H9 (cell line): Measurements from ENCODE around the gene NYAP2. TPM values are rescaled to one million over a fixed set of nuclear protein-coding genes. Genes with fewer than 3 reads are reported as not detected.

Experiments used
- DNase-seq: peaks from one replicate; pipeline ENCODE4 v3.0.0-alpha.2; 2017
- H2AFZ ChIP-seq: one replicate; pipeline ENCODE4 v1.6.1; 2013; ENCODE audit warnings: mild to moderate bottlenecking, low read length, control low read depth, moderate library complexity
- H2AK5ac ChIP-seq: 2 replicates; pipeline ENCODE4 v1.6.1; 2013; ENCODE audit warnings: low read length, control low read depth, mixed read lengths; ENCODE audit not compliant: insufficient read length
- H2BK120ac ChIP-seq: one replicate; pipeline ENCODE4 v1.6.1; 2013; ENCODE audit warnings: low read depth, mild to moderate bottlenecking, low read length, control low read depth, inconsistent platforms; ENCODE audit not compliant: poor library complexity, severe bottlenecking
- H2BK12ac ChIP-seq: 2 replicates; pipeline ENCODE4 v1.6.1; 2013; ENCODE audit warnings: low read length, control low read depth, mixed read lengths, low read depth; ENCODE audit not compliant: insufficient read length
- H2BK15ac ChIP-seq: 2 replicates; pipeline ENCODE4 v1.6.1; 2013; ENCODE audit warnings: low read depth, low read length, control low read depth
- H2BK20ac ChIP-seq: one replicate; pipeline ENCODE4 v1.6.1; 2013; ENCODE audit warnings: low read depth, mild to moderate bottlenecking, low read length, control low read depth, inconsistent platforms; ENCODE audit not compliant: poor library complexity, severe bottlenecking
- H2BK5ac ChIP-seq: 2 replicates; pipeline ENCODE4 v1.6.1; 2013; ENCODE audit warnings: low read length, control low read depth, mixed read lengths; ENCODE audit not compliant: insufficient read length
- H3K14ac ChIP-seq: 2 replicates; pipeline ENCODE4 v1.6.1; 2013; ENCODE audit warnings: low read length, control low read depth; ENCODE audit not compliant: insufficient read depth
- H3K18ac ChIP-seq: 2 replicates; pipeline ENCODE4 v1.6.1; 2013; ENCODE audit warnings: low read depth, mild to moderate bottlenecking, mixed read lengths, low read length, control low read depth; ENCODE audit not compliant: insufficient read length
- H3K23ac ChIP-seq: 2 replicates; pipeline ENCODE4 v1.6.1; 2013; ENCODE audit warnings: low read length, control low read depth, mixed read lengths, low read depth; ENCODE audit not compliant: insufficient read length
- H3K23me2 ChIP-seq: 2 replicates; pipeline ENCODE4 v1.6.1; 2013; ENCODE audit warnings: low read depth, mild to moderate bottlenecking, mixed read lengths, low read length, control low read depth; ENCODE audit not compliant: insufficient read length, poor library complexity, severe bottlenecking
- H3K27ac ChIP-seq: 2 replicates; pipeline ENCODE4 v1.5.1; 2013; ENCODE audit warnings: low read length, control low read depth, mixed read lengths, low read depth; ENCODE audit not compliant: insufficient read length
- H3K27me3 ChIP-seq: 2 replicates; pipeline ENCODE4 v1.6.1; 2013; ENCODE audit warnings: low read length, control low read depth, inconsistent platforms; ENCODE audit not compliant: insufficient read depth
- H3K4ac ChIP-seq: 2 replicates; pipeline ENCODE4 v1.6.1; 2013; ENCODE audit warnings: low read depth, mild to moderate bottlenecking, control low read depth, inconsistent platforms, low read length, moderate library complexity
- H3K4me1 ChIP-seq: 2 replicates; pipeline ENCODE4 v1.6.1; 2013; ENCODE audit warnings: low read length, control low read depth, inconsistent platforms; ENCODE audit not compliant: insufficient read depth
- H3K4me2 ChIP-seq: 2 replicates; pipeline ENCODE4 v1.6.1; 2013; ENCODE audit warnings: low read length, control low read depth, mixed read lengths; ENCODE audit not compliant: insufficient read length, insufficient read depth
- H3K56ac ChIP-seq: 2 replicates; pipeline ENCODE4 v1.6.1; 2013; ENCODE audit warnings: low read depth, mild to moderate bottlenecking, mixed read lengths, low read length, control low read depth; ENCODE audit not compliant: insufficient read length
- H3K79me1 ChIP-seq: 2 replicates; pipeline ENCODE4 v1.6.1; 2013; ENCODE audit warnings: low read depth, mild to moderate bottlenecking, moderate library complexity, low read length, control low read depth, inconsistent platforms; ENCODE audit not compliant: insufficient read depth, poor library complexity, severe bottlenecking
- H3K79me2 ChIP-seq: 2 replicates; pipeline ENCODE4 v1.6.1; 2013; ENCODE audit warnings: low read length, control low read depth, inconsistent platforms; ENCODE audit not compliant: insufficient read depth
- H3K9ac ChIP-seq: 2 replicates; pipeline ENCODE4 v1.6.1; 2013; ENCODE audit warnings: low read length, control low read depth, mixed read lengths; ENCODE audit not compliant: insufficient read length; ENCODE audit errors: extremely low read depth
- H3K9me3 ChIP-seq: one replicate; pipeline ENCODE4 v1.6.1; 2013; ENCODE audit warnings: low read depth, low read length, inconsistent platforms; ENCODE audit not compliant: control insufficient read depth
- H3T11ph ChIP-seq: one replicate; pipeline ENCODE4 v1.6.1; 2013; ENCODE audit warnings: mild to moderate bottlenecking, low read length, control low read depth, inconsistent platforms
- H4K20me1 ChIP-seq: one replicate; pipeline ENCODE4 v1.6.1; 2013; ENCODE audit not compliant: control insufficient read depth, insufficient read length, insufficient read depth
- H4K5ac ChIP-seq: 2 replicates; pipeline ENCODE4 v1.6.1; 2013; ENCODE audit warnings: low read depth, mild to moderate bottlenecking, mixed read lengths, low read length, control low read depth; ENCODE audit not compliant: insufficient read length
- H4K8ac ChIP-seq: replicated peaks from 2 replicates; pipeline ENCODE4 v1.6.1; 2013; ENCODE audit warnings: low read length, control low read depth, mixed read lengths, low read depth; ENCODE audit not compliant: insufficient read length
- H4K91ac ChIP-seq: 2 replicates; pipeline ENCODE4 v1.6.1; 2013; ENCODE audit warnings: low read depth, mild to moderate bottlenecking, moderate library complexity, mixed read lengths, low read length, control low read depth; ENCODE audit not compliant: insufficient read length
- H3K27ac Mint-ChIP-seq, 3 experiments: 2 replicates in 2 of 3; 3 replicates in 1 of 3; pipeline ENCODE4 v1.8.0; 2020 to 2021; ENCODE audit warnings: mixed read lengths in 3 of 3, mild to moderate bottlenecking in 1 of 3, moderate library complexity in 1 of 3
- H3K27me3 Mint-ChIP-seq: 2 replicates; pipeline ENCODE4 v1.8.0; 2021; ENCODE audit warnings: low read depth, mild to moderate bottlenecking, moderate library complexity, mixed read lengths
- H3K36me3 Mint-ChIP-seq, 3 experiments: 2 replicates in 2 of 3; 3 replicates in 1 of 3; pipeline ENCODE4 v1.8.0; 2020 to 2021; ENCODE audit warnings: low read depth in 3 of 3, mixed read lengths in 3 of 3; ENCODE audit not compliant: insufficient read depth in 1 of 3
- H3K4me1 Mint-ChIP-seq, 2 experiments: 2 replicates each; pipeline ENCODE4 v1.8.0; 2020; ENCODE audit warnings: mixed read lengths in 2 of 2
- H3K4me3 Mint-ChIP-seq, 2 experiments: 2 replicates in 1 of 2; 3 replicates in 1 of 2; pipeline ENCODE4 v1.8.0; 2020 to 2021; ENCODE audit warnings: mild to moderate bottlenecking in 2 of 2, mixed read lengths in 2 of 2, moderate library complexity in 1 of 2
- H3K9me3 Mint-ChIP-seq, 2 experiments: 2 replicates in 1 of 2; 3 replicates in 1 of 2; pipeline ENCODE4 v1.8.0; 2020; ENCODE audit warnings: mild to moderate bottlenecking in 2 of 2, mixed read lengths in 2 of 2, moderate library complexity in 1 of 2
- total RNA-seq: library from RNA; stranded (reverse); gene quantifications from 2 replicates; pipeline ENCODE4 v1.2.1, GENCODE V29; 2021
- TF ChIP-seq, protein P1 (sequence below): fragments of 200-600 bp; sonication (generic); conservative IDR thresholded peaks from 3 replicates; pipeline ENCODE4 v1.8.0; 2021; ENCODE audit warnings: antibody characterized with exemption, mild to moderate bottlenecking

The NYAP2 gene
- total RNA-seq, 1 experiment from 2014 or later, result not detected

DNA sequence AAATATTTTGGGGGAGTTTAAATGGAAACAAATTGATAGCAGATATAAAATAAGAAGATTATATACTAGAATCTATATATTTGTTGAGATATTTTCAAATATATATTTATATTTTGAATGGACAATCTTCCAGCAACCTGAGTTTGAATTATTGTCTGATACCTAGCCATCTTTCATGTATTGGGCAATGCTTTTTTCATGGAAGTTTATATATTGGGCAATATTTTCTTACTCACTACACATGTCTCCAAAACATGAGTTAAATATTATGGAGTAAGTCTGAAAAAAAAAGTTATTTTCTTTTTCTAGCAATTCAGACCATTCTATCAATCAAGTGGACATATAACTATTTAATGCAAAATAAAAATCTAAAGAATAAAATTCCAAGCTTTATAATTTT is 295.2 kb downstream of the NYAP2 start:
- Histone ChIP-seq H2BK20ac (no peak overlapping the region), H3K23me2 (no peaks in the 10 kb centered on the region), H4K20me1 (no peaks in the 10 kb centered on the region), H4K91ac (no peak overlapping the region), H3K56ac (no peak overlapping the region), H4K8ac (no peak overlapping the region), H3K4me1 (no peaks in the 10 kb centered on the region), H2BK120ac (no peak overlapping the region), H2BK5ac (no peak overlapping the region), H3K9ac (no peak overlapping the region), H2BK12ac (no peak overlapping the region), H3K14ac (no peak overlapping the region), H3K27ac (no peak overlapping the region), H3K79me2 (no peaks in the 10 kb centered on the region), H3T11ph (no peak overlapping the region), H3K9me3 (no peaks in the 10 kb centered on the region), H3K79me1 (no peaks in the 10 kb centered on the region), H2AFZ (no peak overlapping the region), H2AK5ac (no peak overlapping the region), H2BK15ac (no peak overlapping the region), H3K4me2 (no peak overlapping the region), H3K23ac (no peak overlapping the region), H3K27me3 (no peaks in the 10 kb centered on the region), H4K5ac (no peak overlapping the region), H3K18ac (no peak overlapping the region), H3K4ac (no peak overlapping the region)
- Mint-ChIP-seq H3K9me3 (no peaks in the 10 kb centered on the region), H3K27ac (no peak overlapping the region), H3K4me3 (no peak overlapping the region), H3K4me1 (no peaks in the 10 kb centered on the region), H3K27me3 (no peaks in the 10 kb centered on the region), H3K36me3 (no peaks in the 10 kb centered on the region)
- TF ChIP-seq, protein P1, sequence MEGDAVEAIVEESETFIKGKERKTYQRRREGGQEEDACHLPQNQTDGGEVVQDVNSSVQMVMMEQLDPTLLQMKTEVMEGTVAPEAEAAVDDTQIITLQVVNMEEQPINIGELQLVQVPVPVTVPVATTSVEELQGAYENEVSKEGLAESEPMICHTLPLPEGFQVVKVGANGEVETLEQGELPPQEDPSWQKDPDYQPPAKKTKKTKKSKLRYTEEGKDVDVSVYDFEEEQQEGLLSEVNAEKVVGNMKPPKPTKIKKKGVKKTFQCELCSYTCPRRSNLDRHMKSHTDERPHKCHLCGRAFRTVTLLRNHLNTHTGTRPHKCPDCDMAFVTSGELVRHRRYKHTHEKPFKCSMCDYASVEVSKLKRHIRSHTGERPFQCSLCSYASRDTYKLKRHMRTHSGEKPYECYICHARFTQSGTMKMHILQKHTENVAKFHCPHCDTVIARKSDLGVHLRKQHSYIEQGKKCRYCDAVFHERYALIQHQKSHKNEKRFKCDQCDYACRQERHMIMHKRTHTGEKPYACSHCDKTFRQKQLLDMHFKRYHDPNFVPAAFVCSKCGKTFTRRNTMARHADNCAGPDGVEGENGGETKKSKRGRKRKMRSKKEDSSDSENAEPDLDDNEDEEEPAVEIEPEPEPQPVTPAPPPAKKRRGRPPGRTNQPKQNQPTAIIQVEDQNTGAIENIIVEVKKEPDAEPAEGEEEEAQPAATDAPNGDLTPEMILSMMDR, result no peak
- no peak for DNase-seq
